ENCODE data around the gene GALNT14.

The GALNT14 gene

DNA sequence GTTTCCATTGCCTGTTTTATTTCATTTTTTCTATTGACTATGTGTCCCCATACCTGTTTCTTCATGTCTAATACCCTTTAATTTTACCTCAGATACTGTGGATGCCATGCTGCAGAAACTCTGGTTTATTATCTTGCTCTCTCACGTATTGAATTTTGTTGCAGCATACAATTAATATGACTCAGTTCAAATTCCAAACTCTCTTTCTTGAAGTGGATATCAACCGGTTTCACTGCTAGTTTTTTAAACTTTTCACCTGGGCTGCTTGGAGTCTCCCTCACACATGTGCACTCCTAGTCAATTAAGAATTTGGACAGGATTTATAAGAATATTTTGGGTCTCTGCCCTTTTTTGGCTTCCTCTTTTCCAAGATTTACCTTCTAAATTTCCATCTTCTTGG lies 260.4 kb downstream of the GALNT14 start:
- DNase-seq, result no peak

DNA sequence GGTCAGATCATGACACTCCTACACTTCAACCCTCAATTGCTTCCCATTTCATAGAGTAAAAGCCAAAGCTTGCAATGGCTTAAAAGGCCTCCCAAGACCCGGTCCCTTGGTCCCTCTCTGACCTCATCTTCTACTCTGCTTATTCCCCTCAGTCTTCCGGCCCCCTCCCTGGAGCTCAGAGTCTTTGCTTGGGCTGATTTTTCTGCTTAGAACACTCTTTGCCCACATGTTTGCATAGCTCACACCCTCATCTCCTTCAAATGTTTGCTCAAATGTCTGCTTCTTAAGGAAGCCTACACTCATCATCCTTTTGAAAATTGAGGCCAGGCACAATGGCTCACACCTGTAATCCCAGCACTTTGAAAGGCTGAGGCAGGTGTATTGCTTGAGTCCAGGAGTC lies 265.4 kb downstream of the GALNT14 start:
- no peak for DNase-seq

DNA sequence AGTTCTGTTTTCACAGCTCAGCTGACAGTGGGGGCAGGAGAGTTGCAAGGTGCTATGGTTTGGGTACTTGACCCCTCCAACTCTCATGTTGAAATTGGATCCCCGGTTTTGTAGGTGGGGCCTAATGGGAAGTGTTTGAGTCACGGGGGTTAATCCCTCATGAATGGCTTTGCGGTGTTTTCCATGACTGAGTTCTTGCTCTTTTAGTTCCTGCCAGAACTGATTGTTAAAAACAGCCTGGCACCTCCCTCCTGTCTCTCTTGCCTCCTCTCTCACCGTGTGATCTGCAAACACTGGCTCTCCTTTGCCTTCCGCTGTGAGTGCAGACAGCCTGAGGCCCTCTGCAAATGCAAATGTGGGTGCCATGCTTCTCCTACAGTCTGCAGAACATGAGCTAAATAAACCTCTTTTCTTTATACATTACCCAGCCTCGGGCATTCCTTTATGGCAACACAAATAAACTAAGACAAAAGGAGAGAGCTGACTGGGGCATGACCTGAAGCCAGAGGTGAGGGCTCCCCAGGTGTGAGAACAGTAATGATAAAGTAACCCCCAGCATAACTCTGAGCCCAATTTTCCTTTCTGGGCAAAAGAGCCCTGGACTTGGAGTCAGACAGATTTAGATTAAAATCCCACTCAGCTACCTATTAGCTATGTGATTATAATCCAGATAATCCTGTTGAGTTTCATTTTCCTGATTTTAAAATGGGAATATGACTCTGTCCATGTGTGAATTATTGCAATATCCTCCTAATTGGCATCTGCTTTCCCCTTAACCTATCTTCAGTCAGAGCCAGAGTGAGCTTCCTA lies 266.1 kb downstream of the GALNT14 start:
- DNase-seq, result peak; percentile 12

DNA sequence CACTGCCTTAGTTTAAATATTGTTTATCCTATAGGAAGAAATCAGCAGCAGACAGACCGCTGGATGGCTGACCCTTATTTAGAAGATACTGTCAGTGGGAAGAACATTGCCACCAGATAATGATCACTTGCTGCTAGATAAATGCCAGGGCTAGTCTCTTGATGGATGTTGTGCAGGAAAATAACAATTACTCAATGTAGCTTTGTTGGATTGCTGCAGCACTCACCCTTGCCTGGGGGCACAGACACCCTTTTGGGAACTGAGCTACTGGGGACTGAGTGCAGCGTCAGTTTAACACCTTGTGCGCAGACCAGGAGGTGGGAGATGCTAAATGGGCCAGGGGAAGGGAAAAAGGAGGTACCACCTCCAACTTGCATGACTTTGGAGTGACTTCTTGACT lies 266.8 kb downstream of the GALNT14 start:
- peak; percentile 24 for DNase-seq

DNA sequence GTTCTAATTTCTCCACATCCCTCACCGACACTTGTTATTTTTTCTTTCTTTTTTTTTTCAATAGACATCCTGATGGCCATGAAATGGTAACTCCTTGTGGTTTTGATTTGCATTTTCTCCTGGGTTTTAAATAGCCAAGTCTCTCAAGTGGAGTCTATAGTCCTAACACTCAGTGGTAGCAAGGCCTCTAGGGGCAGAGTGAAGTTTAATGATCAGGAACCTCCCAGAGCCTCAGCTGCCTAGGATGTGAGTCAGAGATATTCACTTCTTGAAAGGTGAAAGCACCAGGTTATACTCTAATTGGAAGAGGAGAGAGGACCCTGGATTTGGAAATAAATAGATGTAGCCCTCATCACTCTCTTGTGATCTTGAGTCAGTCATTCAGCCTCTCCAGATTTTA lies 268.3 kb downstream of the GALNT14 start:
- DNase-seq, result no peak

DNA sequence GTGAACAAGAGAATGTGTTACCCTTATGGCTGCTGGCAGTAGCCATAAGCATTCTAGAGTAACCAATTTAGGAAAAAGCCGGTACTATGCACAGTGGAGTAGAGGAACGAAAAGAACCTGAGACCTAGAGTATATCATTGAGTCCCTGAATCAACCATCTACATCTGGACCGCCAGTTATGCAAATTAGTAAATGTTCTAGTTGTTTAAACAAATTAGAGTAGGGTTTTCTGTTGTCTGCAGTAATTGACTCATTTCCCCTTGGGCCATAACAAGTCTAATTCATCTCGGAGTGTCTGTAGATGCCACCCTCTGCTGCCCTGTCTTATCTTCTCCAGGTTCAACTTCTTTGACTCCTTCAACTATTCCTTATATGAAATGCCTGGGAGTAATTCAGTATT lies 270.9 kb downstream of the GALNT14 start:
- DNase-seq, result no peak

DNA sequence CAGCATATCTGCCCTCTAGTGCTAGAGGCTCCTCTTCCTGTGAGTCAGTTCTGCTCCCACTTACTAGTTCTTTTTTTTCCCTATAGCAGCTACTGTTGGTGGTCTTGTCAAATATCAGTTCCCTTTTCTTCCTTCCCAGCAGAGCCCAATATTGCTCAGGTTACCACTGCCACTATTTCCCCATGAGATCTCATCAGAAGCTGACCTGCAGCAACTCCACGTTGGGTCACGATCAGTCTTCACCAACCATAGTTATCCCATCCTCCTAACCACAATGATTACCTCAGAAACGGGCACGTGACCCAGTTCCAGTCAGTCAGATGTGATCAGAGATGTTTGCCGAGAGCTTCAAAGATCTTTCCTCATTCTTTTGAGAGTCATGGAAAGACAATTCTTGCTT lies 271.3 kb downstream of the GALNT14 start:
- no peak for DNase-seq

DNA sequence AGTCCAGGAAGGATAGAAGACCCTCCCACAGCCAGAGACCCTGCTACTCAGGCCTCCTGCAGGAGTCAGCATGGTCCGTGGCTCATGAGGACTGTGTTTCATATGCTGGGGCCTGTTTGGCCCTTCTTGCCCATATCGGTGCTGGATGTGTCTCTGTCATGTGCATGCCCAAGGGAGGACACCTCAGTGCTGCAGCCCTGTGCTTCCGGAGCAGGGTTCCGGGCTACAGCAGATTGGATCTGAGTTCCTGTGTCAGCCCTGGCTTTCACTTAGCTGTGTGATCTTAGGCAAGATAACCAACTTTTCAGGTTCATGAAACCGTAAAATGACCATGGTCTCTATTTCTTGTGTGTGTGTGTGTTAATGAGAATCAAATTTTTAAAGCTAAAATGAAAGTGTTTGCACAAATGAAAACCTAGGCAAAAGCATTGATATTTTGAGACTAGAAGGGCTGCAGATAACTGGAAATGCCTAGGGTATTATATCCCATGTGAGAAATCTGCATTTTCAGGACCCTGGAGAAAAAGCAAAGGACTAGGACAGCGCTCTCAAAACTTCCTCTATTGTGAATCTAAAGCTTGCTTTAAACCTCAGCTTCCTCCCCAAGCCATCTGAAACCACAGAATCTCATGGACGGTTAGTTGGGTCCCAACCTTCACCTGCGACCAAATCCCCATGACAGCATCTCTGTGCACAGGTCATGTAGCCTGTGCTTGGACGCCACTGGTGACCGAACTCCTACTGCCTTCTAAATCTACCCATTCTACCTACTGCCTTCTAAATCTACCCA lies 272.2 kb downstream of the GALNT14 start:
- no peak for DNase-seq

DNA sequence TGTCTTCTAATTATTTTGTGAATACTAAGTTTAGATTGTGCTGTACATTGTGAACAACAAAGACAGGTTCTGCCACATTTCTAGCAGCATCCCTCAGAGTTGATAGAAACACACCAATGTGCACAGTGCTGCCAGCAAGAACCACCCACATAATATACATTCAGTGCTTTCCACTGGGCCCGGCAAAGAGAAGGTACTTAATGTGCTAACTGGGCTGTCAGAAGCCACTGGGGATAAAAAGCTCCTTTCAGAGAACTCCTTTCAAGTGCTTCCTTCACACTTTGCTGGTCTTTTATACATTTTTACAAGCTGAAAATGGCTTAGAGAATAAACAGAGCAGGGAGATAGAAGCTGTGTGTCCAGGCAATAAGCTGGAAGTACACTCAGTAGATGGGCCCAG lies 273.0 kb downstream of the GALNT14 start:
- DNase-seq, result no peak

DNA sequence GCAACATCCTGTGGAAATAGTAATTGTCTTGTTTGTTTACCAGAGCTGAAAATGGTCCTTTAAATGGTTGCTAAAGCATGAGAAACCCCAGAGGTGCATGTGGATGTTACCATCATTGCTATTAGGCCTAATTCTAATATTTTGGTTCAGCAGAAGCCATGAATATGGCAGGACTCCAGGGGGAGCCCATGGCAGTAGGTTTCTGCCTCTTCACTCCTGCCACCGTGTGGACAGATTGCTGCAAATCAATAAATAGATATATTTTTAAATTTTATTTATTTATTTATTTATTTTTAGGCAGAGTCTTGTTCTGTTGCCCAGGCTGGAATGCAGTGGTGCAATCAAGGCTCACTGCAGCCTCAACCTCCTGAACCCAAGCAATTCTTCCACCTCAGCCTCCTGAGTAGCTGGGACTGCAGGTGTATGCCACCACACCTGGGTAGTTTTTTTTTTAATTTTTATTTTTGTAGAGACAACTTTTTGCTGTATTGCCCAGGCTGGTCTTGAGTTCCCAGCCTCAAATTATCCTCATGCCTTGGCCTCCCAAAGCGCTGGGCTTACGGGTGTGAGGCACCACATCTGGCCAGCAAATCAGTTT lies 276.1 kb downstream of the GALNT14 start:
- DNase-seq, result peak; percentile 69

DNA sequence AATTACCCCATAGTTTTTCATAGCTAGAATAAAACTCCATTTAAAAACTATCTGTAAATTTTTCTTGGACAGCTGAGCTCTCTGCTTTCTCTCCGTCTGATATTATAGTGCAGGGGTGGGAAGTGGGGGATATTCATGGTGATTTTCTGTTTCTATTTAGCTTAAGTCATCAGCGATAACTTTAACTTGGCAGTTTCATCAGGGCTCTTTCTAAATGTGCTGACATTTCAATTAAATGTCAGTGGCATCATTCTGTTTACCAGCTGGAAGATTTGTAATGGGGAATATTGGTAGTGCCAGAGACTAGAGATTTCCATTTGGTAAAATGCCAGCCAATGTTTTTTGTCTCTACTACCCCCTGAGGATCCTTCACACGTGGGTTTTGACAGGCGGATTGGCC lies 277.5 kb downstream of the GALNT14 start:
- DNase-seq, result peak; percentile 6
